ENCODE measurements around the gene NFX1.

DNA sequence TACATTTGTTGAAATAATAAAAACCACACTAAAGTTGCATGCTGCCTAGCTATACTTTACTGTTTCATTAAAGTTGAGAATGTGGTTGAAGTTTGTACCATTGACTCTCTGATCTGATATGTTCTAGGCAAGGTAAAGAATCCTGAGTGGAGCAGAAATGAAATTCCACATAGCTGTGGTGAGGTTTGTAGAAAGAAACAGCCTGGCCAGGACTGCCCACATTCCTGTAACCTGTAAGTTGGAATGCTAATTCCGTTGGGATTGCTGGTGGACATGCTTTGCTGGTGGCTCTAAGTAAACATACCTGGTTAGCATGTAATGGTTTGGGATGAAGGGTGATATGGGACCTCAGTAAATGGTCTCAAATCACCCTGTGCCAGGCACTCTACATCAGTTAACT is 16.8 kb downstream of the NFX1 start:
- TF ChIP-seq CTCF (IDR thresholded peaks at IDR 0.05) (no peak), EP300 (IDR thresholded peaks at IDR 0.05) (no peak), POLR2A (IDR thresholded peaks at IDR 0.05) (no peak)

Data from upper lobe of left lung (tissue), 4 donors.